KOPT-K1 (cell line): ENCODE measurements around the gene COG2.

Experiments
- H3K27ac ChIP-seq: fragments of 200-600 bp; sonication (generic); 2 replicates; pipeline ENCODE4 v1.5.1; 2016; ENCODE audit warnings: antibody characterized with exemption, mild to moderate bottlenecking, low read depth, low read length; ENCODE audit not compliant: poor library complexity, severe bottlenecking
- H3K36me3 ChIP-seq: fragments of 200-600 bp; sonication (generic); 2 replicates; pipeline ENCODE4 v1.5.1; 2017; ENCODE audit warnings: antibody characterized with exemption, mild to moderate bottlenecking, low read length, moderate library complexity; ENCODE audit not compliant: insufficient read depth
- H3K9me3 ChIP-seq: fragments of 200-600 bp; sonication (generic); 2 replicates; pipeline ENCODE4 v1.5.1; 2017; ENCODE audit warnings: antibody characterized with exemption, low read length, mild to moderate bottlenecking; ENCODE audit not compliant: insufficient read depth, poor library complexity, severe bottlenecking

COG2 gene

DNA sequence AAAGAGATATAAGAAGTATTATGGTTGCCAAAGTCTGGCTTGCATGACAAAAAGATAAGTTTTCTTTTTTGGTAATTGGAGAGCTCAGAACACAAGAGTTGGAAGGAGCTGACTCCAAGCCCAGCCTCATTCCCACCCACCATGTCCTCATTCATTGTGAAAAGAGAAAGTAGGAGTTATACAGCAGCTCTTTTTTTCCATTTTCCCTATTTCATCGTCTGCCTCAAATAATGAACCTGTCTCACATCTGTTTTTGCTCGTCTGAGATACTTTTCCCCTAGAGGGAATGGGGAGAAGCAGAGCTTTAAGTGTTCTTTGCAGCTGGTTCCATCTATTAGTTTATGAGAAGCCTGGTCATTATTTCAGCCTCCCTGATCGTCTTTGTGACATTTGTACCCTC is 36.9 kb downstream of the COG2 start:
- Histone ChIP-seq H3K9me3 (no peaks in the 10 kb centered on the region), H3K36me3 (peaks cover 99% of the 10 kb centered on the region), H3K27ac (no peak overlapping the region)

DNA sequence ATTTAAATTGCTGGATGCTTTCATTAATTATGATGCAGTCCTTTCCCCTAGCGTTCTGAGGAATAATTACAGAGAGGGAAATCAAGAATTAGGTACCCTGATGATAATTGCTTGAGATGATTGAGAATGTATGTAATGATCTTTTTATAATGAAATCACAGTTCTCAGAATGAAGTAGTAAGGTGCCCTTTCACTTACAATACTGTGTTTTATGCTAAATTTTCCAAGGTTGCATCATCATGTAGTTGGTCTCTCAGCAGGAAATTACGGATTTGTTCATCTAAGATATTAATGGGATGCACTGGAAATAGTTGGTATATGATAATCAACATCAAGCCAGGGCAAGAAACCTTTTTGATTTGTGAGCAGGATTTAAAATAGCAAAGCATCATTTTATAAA is 37.5 kb downstream of the COG2 start:
- no peaks in the 10 kb centered on the region for H3K9me3 ChIP-seq
- H3K27ac ChIP-seq: no peak overlapping the region
- H3K36me3 ChIP-seq: peaks cover 99% of the 10 kb centered on the region

DNA sequence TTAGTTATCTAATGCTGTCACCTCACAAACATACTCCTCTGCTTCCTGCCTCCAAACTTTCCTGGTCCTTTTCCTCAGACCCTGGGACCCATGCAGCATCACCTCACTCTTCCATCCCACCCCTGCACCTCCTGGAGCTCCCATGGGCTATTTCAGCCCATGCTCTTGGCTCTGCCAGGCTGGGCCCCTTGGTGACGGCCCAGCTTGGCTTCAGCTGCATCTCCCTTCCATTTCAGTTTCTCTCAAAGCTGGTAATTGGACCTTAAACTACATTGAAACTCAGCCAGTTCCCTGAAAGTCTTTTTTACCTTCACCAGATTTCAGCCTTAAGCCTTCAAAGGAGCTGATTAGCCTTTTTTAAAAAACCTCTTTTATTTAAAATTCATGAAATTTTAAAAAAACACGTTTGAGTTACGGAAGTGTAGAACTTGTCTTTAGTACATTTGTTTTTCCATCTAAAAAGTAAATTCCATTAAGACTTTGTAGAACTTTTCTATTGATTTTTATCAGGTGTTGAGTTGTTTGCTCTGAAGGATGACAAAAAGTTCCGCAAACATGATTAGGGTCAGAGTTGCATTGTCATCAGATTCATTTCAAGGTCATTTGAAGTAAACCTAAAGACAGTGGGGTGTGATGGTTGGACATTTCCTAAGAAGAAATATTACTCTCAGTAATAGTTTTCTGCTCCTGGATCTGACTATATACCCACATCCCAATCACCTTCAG is 38.2 kb downstream of the COG2 start:
- H3K36me3 ChIP-seq: peaks cover 99% of the 10 kb centered on the region
- H3K27ac ChIP-seq: no peak overlapping the region
- H3K9me3 ChIP-seq: no peaks in the 10 kb centered on the region

DNA sequence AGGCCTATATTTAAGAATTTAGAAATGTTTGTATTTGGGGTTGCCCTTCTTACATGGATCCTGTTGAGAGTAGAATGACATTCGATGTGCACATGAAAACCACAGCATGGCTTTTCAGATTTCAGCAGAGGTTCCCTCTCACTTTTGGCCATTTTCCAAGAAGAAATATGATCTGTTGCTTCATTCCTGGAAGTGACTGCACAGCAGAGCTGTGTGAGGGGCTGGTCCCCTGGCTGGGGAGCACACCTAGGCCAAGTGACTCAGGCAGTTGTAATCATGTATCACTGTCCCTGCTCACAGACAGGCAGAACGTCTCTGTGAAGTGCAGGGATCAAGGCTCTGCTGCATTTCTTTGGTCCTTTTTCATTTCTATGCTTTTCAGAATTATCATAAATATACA is 39.3 kb downstream of the COG2 start:
- H3K27ac ChIP-seq: no peak overlapping the region
- no peaks in the 10 kb centered on the region for H3K9me3 ChIP-seq
- H3K36me3 ChIP-seq: peaks cover 99% of the 10 kb centered on the region

DNA sequence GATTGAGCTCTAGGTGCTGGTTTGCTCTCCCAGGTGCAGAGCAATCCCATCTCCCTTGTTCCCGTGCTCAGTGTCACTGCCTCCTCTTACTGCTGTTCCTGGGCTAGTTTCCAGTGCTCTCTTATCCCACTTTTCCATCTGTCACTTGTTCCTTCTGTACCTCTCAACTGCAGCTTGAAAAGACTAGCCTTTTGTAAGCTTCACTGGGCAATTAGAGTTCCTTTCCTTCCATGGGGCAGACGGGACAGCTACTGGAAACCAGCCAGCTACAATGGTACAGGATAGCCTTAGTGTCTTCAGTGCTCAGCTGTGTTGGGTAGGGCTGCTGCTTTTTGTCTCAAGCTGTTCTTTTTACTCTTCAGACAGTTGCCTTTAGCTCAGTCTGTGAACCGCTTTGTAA is 40.0 kb downstream of the COG2 start:
- Histone ChIP-seq H3K36me3 (peaks cover 99% of the 10 kb centered on the region), H3K9me3 (no peaks in the 10 kb centered on the region), H3K27ac (no peak overlapping the region)

DNA sequence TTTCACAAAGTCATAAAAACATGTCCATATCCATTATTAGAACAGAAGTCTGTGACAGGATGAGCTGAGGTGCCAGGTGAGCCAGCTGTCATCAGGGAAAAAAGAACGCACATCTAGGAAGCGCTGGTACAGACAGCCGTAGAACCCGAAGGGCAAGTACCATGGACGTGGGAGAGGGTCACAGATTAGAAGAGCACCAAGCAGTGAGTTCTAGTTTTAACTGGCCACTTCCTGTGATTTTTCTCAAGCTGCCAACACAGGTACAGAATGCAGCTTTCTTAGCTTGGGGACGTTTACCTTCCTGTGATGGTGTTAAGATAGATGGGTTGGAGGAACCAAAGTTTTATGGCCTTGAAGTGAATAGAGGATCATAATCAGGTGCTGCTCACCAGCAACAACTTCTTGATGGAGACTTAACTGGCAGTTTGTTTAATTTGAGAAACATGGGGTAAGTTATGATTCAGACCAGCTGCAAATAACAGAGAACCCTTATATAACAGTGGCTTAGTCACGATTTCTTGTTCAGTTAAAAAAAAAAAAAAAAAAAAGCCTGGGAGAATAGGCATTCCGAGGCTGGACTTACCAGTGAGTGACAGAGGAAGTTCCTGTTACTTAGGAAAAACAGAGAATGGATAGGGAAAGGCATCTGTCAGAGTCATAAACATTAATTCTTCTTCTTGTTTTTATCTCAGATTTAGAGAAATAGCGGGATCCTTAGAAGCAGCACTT is 40.8 kb downstream of the COG2 start:
- Histone ChIP-seq H3K9me3 (no peaks in the 10 kb centered on the region), H3K36me3 (peaks cover 99% of the 10 kb centered on the region), H3K27ac (no peak overlapping the region)

DNA sequence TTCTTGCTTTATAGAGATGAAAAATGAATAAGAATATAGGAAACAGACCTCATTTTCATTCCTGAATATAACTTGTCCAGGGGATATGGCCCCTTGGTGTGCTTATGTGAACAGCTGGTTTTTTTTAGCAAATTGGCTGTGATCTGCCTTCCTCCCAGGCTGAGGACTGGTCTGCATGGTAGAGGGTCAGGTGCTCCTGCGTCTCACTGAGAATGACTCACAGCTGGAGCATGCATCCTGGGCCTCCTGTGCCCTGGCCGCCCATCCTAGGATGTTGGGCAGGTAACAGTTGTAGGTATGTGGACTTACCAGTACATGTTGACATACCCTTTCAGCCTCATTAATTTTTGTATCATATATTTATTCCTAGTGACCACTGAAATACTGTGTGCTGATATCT is 41.9 kb downstream of the COG2 start:
- H3K9me3 ChIP-seq: no peaks in the 10 kb centered on the region
- no peak overlapping the region for H3K27ac ChIP-seq
- peaks cover 99% of the 10 kb centered on the region for H3K36me3 ChIP-seq

DNA sequence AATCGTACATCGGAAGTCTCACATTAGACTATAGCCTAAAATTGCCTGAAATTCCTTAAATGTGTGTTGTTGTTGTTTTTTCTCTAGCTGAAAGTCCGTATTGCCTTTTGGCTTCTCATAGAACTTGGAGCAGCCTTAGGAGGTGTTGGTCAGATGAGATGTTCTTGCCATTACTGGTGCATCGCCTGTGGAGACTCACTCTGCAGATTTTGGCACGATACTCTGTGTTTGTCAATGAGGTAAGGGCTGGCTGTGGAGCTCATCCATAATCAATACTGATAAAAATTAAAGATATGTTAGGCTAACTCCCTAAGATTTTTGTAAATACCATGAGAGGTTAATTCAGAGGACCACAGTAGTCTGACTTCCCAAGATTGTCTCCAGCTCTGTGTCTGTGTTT is 42.7 kb downstream of the COG2 start:
- Histone ChIP-seq H3K27ac (no peak overlapping the region), H3K36me3 (peaks cover 99% of the 10 kb centered on the region), H3K9me3 (no peaks in the 10 kb centered on the region)

DNA sequence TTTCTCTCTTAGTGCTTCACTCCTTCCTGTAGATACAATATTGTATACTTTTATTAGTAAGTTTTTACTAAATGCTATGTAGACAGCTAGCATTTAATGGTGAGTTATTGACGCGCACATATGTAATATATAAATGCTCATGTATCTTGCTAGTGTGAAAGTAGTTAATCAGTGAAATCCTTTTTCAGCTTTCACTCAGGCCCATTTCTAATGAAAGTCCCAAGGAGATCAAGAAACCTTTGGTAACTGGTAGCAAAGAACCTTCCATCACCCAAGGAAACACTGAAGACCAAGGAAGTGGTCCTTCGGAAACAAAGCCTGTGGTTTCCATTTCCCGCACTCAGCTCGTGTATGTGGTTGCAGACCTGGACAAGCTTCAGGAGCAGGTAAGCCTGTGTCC is 44.5 kb downstream of the COG2 start:
- H3K36me3 ChIP-seq: peaks cover 93% of the 10 kb centered on the region
- H3K9me3 ChIP-seq: no peaks in the 10 kb centered on the region
- H3K27ac ChIP-seq: no peak overlapping the region

DNA sequence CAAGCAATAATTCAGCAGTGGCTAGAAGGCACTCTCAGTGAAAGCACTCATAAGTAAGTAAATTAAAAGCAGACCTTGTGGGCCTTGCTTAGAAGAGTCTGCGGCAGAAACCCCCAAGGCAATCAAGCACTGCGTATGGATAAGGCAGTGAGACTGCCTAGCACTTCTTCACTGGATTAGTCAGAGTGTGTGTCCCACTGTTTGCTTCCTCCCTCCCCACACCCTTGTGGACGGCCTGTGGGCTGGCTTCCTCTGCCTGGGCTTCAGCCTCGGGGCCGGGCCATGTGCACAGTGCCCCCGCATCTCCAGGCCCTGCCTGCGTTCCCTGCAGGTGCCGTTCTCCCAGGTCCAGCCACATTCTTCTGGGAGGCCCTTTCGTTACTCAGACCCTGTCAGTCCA is 47.8 kb downstream of the COG2 start:
- Histone ChIP-seq H3K27ac (no peak overlapping the region), H3K9me3 (no peaks in the 10 kb centered on the region), H3K36me3 (peaks cover 90% of the 10 kb centered on the region)

DNA sequence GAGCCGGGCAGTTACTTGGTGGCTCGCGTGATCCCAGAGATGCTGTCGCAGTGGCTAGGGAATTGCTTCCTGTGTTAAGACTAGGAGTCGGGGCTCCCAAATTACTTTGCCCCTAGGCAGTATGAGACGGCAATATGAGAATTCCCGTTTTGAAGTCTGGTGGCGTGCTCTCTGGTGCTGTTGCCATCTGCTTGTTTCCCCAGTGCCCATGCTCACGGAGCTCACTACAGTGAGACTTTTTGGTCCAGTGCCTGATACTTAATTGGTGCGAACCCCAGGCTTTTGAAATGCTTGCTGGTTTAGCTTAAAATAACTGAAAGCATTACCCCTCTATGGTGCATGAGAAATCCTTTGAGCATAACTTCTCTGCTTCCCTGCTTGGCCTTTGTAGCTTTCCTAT is 49.3 kb downstream of the COG2 start:
- Histone ChIP-seq H3K27ac (no peak overlapping the region), H3K9me3 (no peaks in the 10 kb centered on the region), H3K36me3 (peaks cover 76% of the 10 kb centered on the region)

DNA sequence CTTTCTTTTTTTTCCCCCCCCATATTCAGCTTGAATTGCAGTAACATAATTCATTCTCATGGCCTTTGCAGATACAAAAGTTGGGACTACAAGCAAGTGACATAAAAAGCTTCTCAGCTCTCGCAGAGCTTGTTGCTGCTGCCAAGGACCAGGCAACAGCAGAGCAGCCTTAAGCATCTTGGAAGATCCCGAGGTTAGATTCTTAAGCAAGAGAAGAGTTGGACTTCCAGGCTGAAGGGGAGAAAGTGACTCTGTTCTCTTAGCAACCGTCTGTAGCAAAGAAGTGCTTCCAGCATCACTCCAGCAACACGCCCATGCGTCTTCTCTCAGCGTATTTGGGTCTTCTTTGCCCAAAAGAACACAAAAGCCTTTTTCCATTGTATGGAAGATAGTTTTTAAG is 50.9 kb downstream of the COG2 start:
- Histone ChIP-seq H3K9me3 (no peaks in the 10 kb centered on the region), H3K36me3 (peaks cover 60% of the 10 kb centered on the region), H3K27ac (no peak overlapping the region)

DNA sequence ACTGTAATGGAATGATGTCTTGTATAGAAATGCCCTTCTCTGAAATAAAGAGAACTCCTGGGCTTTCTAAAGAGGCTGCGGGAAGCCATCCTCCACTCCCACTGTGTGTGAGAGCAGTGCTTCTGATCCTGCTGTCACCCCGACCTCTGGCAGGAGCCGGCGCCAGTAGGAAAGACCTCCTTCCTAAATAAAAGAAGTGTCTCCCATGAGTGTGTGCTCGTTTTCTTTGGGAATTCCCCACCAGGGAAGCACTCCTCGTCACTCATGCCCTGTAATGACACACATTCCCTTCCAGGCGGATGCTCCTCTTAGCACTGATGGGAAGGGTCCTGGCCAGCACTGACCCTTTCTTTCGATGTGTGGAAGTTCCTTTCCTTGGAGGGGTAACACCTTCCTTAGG is 51.5 kb downstream of the COG2 start:
- Histone ChIP-seq H3K9me3 (no peaks in the 10 kb centered on the region), H3K36me3 (peaks cover 54% of the 10 kb centered on the region), H3K27ac (no peak overlapping the region)

DNA sequence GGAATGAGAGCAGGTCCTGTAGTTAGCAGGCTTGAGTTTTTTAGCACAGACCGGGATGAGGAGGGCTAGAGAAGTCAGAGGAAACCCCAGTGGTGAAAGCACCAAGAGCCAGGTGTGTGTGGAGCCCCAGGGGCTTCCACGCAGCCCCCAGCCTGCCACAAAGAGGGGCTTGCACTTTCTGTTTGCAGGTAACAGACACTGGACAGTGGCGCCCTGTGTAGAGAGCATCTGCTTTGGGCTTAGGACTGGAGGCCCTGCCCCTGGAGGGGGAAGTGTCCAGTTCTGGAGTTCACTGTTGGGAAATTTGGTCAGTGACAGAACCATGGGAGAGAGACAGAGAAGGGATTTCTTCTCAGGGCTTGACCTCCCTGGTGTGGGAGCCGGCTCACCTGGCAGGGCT is 52.2 kb downstream of the COG2 start:
- H3K36me3 ChIP-seq: peaks cover 47% of the 10 kb centered on the region
- H3K27ac ChIP-seq: no peak overlapping the region
- H3K9me3 ChIP-seq: no peaks in the 10 kb centered on the region

DNA sequence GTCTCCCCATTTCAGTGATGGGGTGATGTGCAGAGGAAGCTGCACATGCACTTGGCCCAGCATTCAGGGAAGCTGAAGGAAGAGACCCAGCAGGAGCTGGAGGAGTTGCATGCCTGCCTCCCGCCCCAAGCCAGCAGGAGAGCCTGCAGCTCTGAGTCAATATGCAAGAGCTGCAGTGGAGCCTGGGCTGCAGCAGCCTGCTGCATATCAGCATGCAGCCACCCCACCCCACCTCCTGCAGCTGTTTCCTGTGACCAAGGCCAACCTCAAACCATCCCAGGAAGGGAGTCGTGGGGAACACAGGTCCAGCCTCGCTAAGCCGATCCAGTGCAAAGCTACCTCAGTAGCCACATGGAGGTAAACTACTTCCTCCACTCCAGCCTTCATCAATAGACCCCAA is 52.7 kb downstream of the COG2 start:
- Histone ChIP-seq H3K27ac (no peak overlapping the region), H3K36me3 (peaks cover 42% of the 10 kb centered on the region), H3K9me3 (no peaks in the 10 kb centered on the region)

DNA sequence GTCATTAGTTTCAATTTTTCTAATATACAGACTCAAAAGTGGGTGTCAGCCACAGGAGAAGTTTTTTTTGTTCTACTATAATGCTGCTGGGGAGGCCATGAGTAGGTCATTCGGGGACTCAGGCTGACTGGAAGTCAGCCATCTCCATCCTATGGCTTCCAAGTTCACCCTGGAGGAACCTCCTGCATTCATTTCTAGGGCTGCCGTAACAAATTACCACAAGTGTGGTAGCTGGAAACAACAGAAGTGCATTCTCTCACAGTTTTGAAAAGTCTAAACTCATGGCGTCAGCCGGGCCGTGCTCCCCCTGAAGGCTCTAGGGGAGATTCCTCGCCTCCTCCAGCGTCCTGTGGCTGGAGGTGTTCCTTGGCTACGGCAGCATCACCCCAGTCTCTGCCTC is 53.9 kb downstream of the COG2 start:
- Histone ChIP-seq H3K9me3 (no peaks in the 10 kb centered on the region), H3K36me3 (peaks cover 36% of the 10 kb centered on the region), H3K27ac (no peak overlapping the region)
